Measurements from ENCODE around the gene PIGQ.

PIGQ gene

DNA sequence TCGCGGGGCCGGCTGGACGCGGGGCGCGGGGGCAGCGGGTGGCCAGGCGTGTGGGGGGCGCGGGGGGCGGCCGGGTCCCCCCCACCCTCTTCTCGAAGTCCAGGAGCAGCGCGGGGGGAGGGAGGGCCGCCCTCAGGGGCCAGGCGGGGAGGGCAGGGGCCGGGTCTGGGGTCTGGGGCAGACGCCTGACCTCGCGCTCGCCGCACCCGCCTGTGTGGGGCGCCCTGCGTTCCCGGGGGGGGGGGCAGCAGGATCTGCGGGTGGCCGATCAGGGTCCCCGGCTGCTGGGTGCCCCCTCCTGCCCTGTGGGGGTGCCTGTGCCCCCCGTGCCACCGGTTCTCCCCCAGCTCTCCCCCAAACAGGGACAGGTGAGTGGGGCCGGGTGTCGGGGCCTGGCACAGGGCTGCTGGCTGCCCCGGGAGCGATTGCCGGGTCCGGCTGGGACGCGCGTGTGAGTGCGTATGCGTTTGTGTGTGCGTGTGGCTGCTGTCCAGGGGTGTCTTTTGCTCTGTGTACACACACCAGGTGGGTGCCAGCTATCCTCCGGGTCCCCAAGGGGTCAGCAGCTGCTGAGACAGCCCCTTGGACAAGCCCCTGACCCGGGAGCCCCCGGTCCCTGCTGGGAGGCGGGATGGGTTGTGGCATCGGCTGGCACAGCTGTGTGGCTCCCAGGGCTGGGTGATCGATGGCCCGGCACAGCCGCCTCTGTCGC is 8.9 kb upstream of the PIGQ start:
- no peak for TF ChIP-seq JUND (IDR thresholded peaks at IDR 0.05; ENCODE audit: low read depth)
- no peak for DNase-seq (ENCODE audit: low read depth in 1 of 2, low spot score in 1 of 2)
- in situ Hi-C loops (cut with HindIII; ENCODE audit: low pct_unique_long_range_greater_than_20kb, low sequenced_read_pairs), result no loop called here

DNA sequence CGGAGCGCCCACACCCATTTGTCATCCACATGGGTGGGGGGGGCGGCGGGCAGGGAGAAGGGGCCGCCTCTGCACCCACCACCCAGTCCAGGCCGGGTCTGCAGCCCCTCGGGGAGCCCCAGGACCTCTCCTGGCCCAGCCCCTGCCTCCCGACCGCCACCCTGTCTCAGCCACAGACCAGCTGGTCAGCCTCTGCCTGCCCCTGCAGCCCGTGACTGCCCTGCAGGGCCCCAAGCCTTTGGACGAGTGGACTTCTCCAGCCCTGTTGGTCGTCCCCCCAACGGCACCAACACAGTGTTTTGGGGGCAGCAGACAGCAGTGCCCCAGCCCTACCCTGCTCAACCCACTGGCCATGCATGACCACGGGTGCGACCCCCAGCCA is 8.4 kb upstream of the PIGQ start:
- in situ Hi-C loops (cut with HindIII; ENCODE audit: low pct_unique_long_range_greater_than_20kb, low sequenced_read_pairs), result no loop called here

DNA sequence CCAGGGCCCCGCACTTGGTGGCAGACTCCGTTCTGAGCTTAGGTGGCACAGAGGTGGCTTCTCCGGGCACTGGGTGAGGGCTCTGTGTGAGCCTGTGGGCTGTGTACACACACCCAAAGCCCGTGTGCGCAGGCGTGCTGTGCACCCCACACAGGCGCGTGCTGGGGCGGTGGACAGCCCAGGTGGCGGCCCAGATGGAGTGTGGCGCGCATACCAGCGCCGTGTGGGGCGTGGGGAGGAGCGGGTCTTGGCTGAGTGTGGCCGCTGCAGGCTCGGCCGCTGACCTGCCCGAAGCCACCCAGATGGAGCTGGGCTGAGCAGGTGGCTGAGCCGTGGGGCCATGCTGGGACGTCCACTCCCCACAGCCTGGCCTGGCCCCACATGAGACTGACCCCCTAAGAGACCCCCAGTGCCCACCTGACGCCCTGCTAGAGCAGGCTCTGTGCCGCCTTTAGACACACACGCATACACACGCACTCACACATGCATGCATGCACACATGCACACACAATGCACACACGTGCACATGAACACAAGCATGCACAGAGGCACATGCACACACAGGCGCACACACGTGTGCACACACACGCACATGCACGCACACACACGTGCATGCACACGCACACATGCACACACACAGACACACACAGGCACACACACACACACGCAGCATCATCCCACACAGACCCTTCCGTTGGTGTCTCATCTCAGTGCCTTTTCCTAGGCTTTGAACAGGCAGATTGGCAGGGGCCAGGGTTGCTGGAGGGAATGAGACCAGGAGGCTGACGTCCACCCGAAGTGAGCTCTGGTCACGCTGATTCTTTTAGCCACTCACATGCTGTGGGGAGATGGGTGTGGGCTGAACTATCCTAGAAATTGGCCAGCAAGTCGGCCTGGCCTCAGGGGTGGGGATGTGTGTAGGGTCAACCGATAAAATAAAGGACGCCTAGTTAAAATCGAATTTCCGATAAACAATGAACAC is 7.5 kb upstream of the PIGQ start:
- DNase-seq (ENCODE audit: low read depth in 1 of 2, low spot score in 1 of 2), result no peak
- TF ChIP-seq JUND (IDR thresholded peaks at IDR 0.05; ENCODE audit: low read depth), result no peak
- in situ Hi-C loops (cut with HindIII; ENCODE audit: low pct_unique_long_range_greater_than_20kb, low sequenced_read_pairs), result no loop called here

More for the DNA sequence above, 8.4 kb upstream of the PIGQ start:
- TF ChIP-seq JUND (IDR thresholded peaks at IDR 0.05; ENCODE audit: low read depth), result no peak
- DNase-seq (ENCODE audit: low read depth in 1 of 2, low spot score in 1 of 2), result no peak

DNA sequence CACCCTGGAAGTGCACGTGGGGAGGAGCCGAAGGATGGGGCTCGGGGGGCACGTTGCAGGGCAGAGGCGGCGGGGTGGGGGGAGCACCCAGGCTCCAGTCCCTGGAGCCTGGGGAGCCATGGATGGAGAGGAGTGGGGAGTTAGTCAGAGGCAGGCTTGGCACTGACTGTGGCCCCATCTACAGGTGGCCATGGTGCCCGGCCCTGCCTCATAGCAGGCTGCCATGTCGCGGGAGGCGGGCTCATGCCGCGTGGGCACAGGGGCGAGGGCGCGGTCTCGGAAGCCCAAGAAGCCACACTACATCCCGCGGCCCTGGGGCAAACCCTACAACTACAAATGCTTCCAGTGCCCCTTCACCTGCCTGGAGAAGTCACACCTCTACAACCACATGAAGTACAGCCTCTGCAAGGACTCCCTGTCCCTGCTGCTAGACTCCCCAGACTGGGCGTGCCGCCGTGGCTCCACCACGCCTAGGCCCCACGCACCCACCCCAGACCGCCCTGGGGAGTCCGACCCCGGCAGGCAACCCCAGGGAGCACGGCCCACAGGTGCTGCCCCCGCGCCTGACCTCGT is 6.6 kb upstream of the PIGQ start:
- no peak for DNase-seq (ENCODE audit: low read depth in 1 of 2, low spot score in 1 of 2)
- no peak for TF ChIP-seq JUND (IDR thresholded peaks at IDR 0.05; ENCODE audit: low read depth)
- in situ Hi-C loops (cut with HindIII; ENCODE audit: low pct_unique_long_range_greater_than_20kb, low sequenced_read_pairs), result no loop called here

DNA sequence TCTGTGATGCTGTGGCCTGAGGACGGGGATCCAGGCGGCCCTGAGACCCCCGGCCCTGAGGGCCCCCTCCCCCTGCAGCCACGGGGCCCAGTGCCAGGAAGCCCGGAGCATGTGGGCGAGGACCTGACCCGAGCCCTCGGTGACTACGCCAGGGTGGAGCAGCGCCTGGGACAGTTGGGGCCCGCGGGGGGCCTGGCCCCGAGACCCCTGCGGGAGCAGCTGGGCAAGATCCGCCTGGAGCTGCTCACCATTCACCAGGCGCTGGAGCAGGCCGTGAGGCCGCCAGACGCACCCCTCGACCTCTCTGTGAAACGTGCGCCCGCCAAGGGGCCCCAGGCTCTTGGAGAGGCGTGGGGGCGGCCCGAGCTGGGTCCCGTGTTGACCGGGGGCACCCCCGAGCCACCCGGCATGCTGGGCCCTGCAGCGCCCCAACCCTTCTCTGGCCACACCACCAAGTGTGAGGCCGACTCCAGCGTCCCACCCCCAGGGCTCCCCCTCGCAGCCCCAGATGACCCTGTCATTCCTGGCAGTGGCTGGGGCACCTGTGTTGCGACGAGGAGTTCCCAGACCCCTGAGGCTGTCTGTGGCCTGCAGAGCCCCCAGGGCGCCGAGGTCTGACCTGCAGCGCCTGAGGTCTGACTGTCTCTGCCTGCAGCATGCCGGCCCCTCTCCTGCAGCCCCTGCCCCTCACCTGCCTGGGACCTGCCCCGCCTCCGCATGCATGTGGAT is 4.9 kb upstream of the PIGQ start:
- DNase-seq (ENCODE audit: low read depth in 1 of 2, low spot score in 1 of 2), result no peak
- in situ Hi-C loops (cut with HindIII; ENCODE audit: low pct_unique_long_range_greater_than_20kb, low sequenced_read_pairs), result no loop called here
- TF ChIP-seq JUND (IDR thresholded peaks at IDR 0.05; ENCODE audit: low read depth), result no peak

DNA sequence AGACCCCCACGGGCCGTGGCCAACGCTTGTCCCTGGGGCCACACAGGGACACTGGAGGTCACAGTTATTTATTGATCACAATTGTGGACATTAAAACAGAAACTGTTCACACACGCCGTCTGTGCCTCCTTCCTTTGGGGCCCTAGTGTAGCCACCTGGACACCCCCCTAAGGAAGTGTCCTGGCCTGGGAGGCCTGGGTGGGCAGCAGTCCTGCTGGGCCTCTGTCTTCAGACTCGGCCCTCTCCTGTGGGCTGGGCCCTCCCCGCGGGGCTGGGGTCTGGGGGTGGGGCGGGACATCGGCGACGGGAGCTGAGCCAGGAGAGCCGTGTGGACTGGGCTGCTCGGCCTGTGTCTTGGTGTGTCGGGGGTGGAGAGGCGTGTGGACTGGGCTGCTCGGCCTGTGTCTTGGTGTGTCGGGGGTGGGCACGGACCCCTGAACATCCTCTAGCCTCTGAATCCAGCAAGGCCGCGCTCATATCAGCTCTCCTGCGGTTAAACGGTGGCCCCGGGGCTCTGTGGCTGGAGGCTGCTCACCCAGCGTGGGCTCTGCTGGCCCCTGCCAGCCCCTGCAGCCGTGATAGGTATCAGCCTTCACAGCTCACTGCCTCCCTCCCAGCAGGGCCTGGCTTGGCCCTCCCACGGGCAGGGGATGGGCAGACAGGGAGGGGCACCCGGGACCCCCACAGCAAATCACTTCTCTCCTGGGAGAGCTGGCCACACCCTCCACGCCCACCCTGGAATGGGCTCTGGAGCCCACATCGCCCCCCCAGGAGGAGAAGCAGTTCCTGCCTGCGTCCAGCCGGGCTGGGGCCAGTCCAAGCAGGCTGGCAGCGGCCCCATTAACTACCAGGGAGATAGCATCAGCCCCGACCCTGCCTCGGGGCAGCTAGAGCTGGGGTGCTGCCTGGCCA is 4.1 kb upstream of the PIGQ start:
- TF ChIP-seq JUND (IDR thresholded peaks at IDR 0.05; ENCODE audit: low read depth), result no peak
- peak; percentile 56 to 85 for DNase-seq (ENCODE audit: low read depth in 1 of 2, low spot score in 1 of 2)
- in situ Hi-C loops (cut with HindIII; ENCODE audit: low pct_unique_long_range_greater_than_20kb, low sequenced_read_pairs), result no loop called here

DNA sequence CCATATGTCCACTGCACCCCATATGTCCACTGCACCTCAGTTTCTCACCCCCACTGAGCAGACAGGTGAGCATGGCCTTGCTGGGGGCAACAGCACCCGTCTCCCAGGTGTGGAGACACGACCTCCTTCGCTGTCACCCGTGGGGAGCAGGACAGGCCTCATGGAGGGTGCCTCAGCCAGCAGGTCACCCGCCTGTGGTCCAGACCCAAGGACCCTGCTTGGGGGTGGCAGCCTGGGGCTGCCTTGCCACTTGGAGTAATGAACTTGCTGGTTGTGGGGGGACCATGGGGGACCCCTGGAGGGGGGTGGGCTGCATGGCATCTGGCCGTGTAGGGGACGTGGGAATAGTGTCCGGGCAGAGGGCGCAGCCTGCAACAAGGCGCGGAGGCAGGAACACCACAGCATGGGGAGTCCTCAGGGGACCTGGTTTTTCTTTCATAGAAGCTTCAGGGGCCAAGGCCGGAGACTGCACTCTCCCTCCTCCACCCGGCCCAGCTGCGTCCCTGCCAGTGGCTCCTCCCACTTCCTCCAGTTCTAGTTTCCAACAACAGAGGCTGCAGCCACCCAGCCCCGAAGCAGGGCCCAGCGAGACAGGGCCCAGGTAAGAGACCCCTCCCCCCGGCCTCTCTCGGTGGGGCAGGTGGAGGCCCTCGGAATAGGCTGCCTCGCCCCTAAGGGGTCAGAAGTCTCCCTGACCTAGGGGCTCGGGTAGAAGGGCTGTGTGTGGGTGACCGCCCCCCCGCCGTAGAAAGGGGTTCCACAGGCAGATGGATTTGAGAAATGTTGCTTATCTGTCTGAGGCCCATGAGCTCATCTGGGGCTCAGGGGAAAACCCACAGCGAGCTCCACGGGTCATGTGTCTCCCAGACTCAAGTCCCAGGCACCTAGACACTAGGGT is 3.0 kb upstream of the PIGQ start, which contains the start of gene NHLRC4:
TSS of gene NHLRC4 (plus strand) at position 531 of the 898 bp plus-strand sequence. CDS start 1,043 bp downstream, outside the sequence.
- DNase-seq (ENCODE audit: low read depth in 1 of 2, low spot score in 1 of 2), result peak; percentile 69 to 89
- no peak for TF ChIP-seq JUND (IDR thresholded peaks at IDR 0.05; ENCODE audit: low read depth)
- in situ Hi-C loops (cut with HindIII; ENCODE audit: low pct_unique_long_range_greater_than_20kb, low sequenced_read_pairs), result no loop called here

DNA sequence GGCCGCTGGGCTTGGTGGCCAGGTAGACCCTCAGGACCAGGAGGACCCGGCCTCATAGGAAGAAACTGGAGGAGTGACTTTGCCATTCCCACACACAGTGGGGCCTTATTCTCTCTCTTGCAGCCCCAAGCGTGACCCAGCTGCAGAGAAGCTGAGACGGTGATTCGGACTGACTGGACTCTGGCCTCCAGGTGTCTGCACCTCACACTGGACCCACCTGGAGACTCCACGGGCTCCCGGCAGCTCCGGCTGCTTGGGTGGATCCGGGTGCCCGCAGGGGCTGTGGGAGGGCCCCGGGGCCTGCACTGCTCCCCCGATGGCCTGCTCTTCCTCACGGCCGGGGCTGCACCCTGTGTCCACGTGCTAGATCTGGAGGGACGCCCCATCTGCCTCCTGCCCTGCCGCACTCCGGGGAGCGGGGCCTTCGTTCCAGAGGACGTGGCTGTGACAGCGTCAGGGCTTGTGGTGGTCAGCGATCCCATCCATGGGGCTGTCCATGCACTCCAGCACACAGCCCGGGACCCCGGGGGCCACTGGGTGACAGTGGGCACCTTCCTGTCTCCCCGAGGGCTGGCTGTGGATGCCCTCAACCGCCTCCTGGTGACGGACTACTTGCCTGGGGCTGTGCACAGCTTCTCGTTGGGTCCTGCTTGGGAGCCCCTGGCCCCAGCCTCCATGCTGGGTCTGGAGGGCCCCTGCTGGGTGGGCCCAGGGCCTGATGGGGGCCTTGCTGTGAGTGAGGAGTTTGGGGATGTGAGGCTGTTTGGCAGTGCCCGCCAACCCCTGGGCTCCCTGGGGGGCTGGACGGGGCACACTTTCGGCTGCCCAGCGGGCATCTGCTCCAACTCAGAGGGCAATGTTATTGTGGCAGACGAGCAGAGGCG is 2.2 kb upstream of the PIGQ start:
- TF ChIP-seq JUND (IDR thresholded peaks at IDR 0.05; ENCODE audit: low read depth), result no peak
- in situ Hi-C loops (cut with HindIII; ENCODE audit: low pct_unique_long_range_greater_than_20kb, low sequenced_read_pairs), result no loop called here
- no peak for DNase-seq (ENCODE audit: low read depth in 1 of 2, low spot score in 1 of 2)

DNA sequence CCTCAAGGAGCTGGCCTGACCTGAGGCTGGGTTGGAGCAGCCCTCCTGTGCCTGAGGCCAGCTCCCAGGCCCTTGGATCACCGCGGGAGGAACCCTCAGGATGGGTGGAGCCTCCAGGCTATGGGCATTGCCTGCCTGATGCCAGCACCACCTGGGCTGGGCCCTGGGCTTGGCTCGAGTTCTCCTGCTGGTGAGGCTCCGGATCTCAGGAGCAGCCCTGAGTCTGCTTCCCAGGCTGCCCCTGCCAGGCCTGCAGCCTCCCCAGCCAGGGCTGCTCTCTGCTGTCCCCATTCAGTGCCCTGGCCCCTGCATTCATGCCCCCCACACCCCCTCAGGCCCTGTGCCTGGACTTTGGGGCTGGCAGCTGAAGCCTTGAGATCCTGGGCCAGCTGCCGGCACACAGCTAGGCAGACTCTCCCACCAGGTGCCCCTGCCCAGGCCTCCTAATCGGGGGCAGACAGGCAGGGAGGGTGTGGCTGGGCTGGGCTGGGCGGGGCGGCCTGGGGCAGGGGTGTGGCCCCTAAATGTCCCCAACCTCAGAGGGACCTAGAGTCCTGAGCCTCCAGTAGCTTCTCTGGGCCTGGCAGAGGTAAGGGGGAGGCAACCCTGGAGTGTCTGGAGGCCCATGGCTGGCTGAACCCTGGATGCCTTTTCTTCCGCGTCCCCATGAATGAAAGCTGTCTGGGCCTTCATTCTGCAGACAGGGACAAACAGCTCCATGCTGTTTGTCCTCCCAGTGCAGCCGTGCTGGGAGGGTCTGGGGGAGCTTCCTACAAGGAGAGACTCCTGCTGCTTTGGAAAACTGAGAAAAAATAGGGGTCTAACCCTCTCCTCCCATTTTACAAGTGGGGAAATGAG is 1.1 kb upstream of the PIGQ start:
- in situ Hi-C loops (cut with HindIII; ENCODE audit: low pct_unique_long_range_greater_than_20kb, low sequenced_read_pairs), result no loop called here
- no peak for TF ChIP-seq JUND (IDR thresholded peaks at IDR 0.05; ENCODE audit: low read depth)
- DNase-seq (ENCODE audit: low read depth in 1 of 2, low spot score in 1 of 2), result no peak

Measured in T47D (cell line).